Measurements from ENCODE around the gene LRRTM3. TPM values are rescaled to one million over a fixed set of nuclear protein-coding genes. Genes with fewer than 3 reads are reported as not detected.

LRRTM3 gene
- total RNA-seq, 1 donor from 2014 or later: not detected

DNA sequence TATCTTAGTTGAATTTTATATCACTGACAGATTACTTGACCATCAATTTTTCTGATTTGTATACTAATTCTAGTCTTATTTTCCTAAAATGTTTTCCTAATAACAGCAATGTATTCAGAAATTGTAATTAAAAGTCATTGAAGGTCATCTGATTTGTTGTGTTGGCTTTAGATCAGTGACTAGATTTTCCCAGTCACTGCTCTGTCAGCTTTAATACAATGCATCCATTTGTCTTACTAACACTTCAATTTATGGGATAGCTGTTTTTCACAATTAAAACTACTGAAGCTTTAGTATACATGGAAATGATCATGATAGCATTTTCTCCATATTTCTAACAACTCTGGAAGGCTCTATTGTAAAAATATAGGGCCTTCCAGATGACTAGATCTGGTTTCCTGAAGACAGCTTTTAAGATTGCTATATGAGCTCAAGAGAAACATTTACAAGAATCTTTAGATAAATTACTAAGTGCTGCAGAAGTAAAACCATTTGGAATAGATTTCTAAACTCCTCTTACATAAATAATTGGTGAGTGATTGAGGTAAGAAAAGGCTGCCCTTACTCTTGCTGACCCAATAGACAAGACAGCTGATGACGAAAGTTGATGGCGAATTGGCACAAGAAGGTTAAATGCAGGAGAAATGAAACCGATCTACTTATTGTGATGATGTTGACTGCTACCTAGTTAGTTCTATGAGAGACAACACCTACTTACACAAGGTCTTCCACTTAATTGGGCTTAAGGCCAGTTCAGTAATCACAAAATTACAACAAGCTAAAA is 74.1 kb downstream of the LRRTM3 start:
- no peak overlapping the region for H3K27ac ChIP-seq
- no peaks in the 10 kb centered on the region for H3K27me3 ChIP-seq
- no peaks in the 10 kb centered on the region for H3K4me1 ChIP-seq
- TF ChIP-seq, protein P1, sequence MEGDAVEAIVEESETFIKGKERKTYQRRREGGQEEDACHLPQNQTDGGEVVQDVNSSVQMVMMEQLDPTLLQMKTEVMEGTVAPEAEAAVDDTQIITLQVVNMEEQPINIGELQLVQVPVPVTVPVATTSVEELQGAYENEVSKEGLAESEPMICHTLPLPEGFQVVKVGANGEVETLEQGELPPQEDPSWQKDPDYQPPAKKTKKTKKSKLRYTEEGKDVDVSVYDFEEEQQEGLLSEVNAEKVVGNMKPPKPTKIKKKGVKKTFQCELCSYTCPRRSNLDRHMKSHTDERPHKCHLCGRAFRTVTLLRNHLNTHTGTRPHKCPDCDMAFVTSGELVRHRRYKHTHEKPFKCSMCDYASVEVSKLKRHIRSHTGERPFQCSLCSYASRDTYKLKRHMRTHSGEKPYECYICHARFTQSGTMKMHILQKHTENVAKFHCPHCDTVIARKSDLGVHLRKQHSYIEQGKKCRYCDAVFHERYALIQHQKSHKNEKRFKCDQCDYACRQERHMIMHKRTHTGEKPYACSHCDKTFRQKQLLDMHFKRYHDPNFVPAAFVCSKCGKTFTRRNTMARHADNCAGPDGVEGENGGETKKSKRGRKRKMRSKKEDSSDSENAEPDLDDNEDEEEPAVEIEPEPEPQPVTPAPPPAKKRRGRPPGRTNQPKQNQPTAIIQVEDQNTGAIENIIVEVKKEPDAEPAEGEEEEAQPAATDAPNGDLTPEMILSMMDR (IDR thresholded peaks at IDR 0.05): no peak
- intact Hi-C loops (cut with DNase I): no loop called here
- no peaks in the 10 kb centered on the region for H3K36me3 ChIP-seq
- DNase-seq (ENCODE audit: low spot score in 2 of 2): no peak
- H3K9me3 ChIP-seq: no peaks in the 10 kb centered on the region
- H3K4me3 ChIP-seq: no peak overlapping the region

DNA sequence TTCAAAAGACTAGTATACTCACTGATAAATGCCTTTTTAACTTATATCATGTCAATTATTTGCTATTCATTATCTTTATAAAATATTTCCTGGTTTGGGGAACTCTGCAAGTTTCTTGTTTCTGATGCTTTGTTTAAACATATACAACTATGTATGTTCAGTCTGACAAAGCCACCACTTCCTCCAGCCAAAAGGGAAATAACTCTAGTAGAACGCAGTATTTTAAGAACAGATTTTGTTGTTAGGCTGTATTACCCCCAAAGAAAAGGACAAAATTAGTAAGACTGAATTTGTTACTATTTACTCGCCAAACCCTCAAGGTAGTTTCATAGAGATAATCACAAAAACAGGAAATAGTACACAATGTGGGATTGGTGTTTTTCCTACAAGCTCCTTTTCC is 78.9 kb downstream of the LRRTM3 start:
- Histone ChIP-seq H3K27ac (no peak overlapping the region), H3K4me3 (no peak overlapping the region), H3K9me3 (no peaks in the 10 kb centered on the region), H3K27me3 (no peaks in the 10 kb centered on the region), H3K4me1 (no peaks in the 10 kb centered on the region), H3K36me3 (no peaks in the 10 kb centered on the region)
- TF ChIP-seq, protein P1 (IDR thresholded peaks at IDR 0.05): no peak
- no peak for DNase-seq (ENCODE audit: low spot score in 2 of 2)
- intact Hi-C loops (cut with DNase I): no loop called here

DNA sequence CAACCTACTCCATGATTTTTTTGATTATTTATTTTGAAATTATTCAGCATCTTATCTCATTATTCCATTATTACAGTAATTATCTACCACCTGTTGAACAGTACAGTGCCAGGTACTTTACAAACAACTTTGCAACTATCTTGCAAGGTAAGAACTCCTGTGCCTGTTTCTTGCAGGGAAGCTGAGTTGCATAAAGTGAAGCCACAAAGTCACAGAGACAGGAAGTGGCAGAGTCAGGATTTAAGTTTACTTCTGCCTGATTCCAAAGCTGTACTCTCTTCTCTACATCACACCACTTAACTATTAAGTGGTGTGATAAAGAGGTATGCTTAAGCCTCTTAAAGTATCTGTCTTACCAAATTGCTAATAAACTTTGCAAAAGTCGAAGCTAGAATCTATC is 80.1 kb downstream of the LRRTM3 start:
- no peak for DNase-seq (ENCODE audit: low spot score in 2 of 2)
- Histone ChIP-seq H3K27me3 (no peaks in the 10 kb centered on the region), H3K4me1 (no peaks in the 10 kb centered on the region), H3K9me3 (no peaks in the 10 kb centered on the region), H3K36me3 (no peaks in the 10 kb centered on the region), H3K27ac (no peak overlapping the region), H3K4me3 (no peak overlapping the region)
- intact Hi-C loops (cut with DNase I): no loop called here
- TF ChIP-seq, protein P1 (IDR thresholded peaks at IDR 0.05): no peak

DNA sequence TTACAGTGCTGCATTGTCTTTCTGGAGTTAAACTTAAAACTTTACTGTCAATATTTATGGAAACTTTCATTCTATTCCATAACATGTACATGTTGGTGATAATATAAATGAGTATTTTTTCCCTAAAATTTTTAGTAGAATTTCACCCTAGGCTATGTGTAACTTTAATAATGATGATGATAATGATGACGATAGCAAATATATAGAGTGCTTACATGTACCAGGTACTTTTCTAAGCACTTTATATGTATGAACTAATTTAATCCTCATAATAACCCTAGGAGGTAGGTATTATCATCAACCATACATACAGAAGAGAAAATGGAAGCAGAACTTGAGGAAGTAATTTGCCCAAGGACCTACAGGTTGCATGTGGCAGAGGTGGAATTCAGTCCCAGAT is 85.6 kb downstream of the LRRTM3 start:
- Histone ChIP-seq H3K27ac (no peak overlapping the region), H3K4me3 (no peak overlapping the region), H3K4me1 (no peaks in the 10 kb centered on the region), H3K9me3 (no peaks in the 10 kb centered on the region), H3K36me3 (no peaks in the 10 kb centered on the region), H3K27me3 (no peaks in the 10 kb centered on the region)
- DNase-seq (ENCODE audit: low spot score in 2 of 2): no peak
- TF ChIP-seq, protein P1 (IDR thresholded peaks at IDR 0.05): no peak
- intact Hi-C loops (cut with DNase I): no loop called here

DNA sequence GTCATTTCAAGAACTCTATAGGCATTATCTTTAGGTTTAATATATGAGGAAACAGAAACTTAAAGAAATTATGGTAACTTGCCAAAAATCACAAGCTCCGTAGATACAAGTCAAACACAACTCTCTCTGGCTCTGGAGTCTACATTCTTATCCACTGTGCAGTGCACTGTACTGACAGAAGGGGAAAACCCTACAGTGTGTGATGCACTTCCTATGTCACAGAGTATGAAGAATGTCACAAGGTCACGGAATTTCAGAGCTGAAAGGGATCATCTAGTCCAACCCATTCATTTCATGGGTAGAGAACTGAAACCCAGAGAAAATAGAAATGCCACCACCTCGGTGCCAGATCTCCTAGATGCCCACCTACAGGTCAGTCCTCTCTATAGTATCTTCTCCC is 86.1 kb downstream of the LRRTM3 start:
- H3K9me3 ChIP-seq: no peaks in the 10 kb centered on the region
- no peak for DNase-seq (ENCODE audit: low spot score in 2 of 2)
- H3K36me3 ChIP-seq: no peaks in the 10 kb centered on the region
- TF ChIP-seq, protein P1 (IDR thresholded peaks at IDR 0.05): no peak
- intact Hi-C loops (cut with DNase I): no loop called here
- no peak overlapping the region for H3K4me3 ChIP-seq
- no peaks in the 10 kb centered on the region for H3K4me1 ChIP-seq
- H3K27me3 ChIP-seq: no peaks in the 10 kb centered on the region
- no peak overlapping the region for H3K27ac ChIP-seq
